ENCODE measurements around the gene LIN7A.

Gene LIN7A

DNA sequence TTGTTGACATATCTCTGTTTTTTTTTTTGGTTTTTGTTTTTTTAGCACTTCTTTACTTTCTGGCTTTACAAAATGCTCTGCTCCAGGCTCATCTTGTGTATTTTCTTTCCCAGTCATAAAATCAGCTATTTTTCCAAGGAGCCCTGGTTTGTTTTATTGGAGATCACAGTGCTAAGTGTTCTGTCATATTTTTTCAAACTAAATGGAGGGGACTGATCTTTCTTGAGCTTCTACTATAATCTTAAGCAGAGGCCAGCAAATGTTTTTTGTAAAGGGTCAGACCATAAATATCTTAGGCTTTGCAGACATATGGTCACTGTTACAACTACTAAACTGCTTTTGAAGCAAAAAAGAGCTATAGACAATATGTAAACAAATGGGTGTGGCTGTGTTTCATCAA is 30.6 kb upstream of the LIN7A start:
- no peak for DNase-seq
- Histone ChIP-seq H3K27me3 (replicated peaks) (no peaks in the 10 kb centered on the region), H3K36me3 (replicated peaks) (no peaks in the 10 kb centered on the region), H3K27ac (no peak overlapping the region), H3K4me3 (ENCODE audit: low read depth, low read length) (no peak overlapping the region)
- in situ Hi-C loops (cut with HindIII; ENCODE audit: low pct_ligation_motif_present, low sequenced_read_pairs), result no loop called here
- TF ChIP-seq, protein P1, sequence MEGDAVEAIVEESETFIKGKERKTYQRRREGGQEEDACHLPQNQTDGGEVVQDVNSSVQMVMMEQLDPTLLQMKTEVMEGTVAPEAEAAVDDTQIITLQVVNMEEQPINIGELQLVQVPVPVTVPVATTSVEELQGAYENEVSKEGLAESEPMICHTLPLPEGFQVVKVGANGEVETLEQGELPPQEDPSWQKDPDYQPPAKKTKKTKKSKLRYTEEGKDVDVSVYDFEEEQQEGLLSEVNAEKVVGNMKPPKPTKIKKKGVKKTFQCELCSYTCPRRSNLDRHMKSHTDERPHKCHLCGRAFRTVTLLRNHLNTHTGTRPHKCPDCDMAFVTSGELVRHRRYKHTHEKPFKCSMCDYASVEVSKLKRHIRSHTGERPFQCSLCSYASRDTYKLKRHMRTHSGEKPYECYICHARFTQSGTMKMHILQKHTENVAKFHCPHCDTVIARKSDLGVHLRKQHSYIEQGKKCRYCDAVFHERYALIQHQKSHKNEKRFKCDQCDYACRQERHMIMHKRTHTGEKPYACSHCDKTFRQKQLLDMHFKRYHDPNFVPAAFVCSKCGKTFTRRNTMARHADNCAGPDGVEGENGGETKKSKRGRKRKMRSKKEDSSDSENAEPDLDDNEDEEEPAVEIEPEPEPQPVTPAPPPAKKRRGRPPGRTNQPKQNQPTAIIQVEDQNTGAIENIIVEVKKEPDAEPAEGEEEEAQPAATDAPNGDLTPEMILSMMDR (IDR thresholded peaks at IDR 0.05; ENCODE audit: low read depth, low read length, missing control alignments), result no peak

DNA sequence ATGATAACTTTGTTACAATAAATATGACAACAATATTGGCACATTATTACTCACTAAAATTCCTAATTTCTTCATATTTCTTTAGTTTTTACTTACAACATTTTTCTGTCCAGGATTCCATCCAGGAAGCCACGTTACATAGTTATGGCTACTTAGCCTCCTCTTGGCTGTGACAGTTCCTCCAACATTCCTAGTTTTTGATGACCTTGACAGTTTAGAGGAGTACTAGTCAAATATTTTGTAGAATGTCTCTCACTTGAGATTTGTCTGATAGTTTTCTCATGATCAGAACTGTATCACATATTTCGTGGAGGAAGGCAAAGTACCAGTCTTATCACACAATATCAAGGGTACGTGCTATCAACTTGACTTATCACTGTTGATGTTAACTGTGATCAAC is 29.8 kb upstream of the LIN7A start:
- TF ChIP-seq, protein P1 (IDR thresholded peaks at IDR 0.05; ENCODE audit: low read depth, low read length, missing control alignments), result no peak
- Histone ChIP-seq H3K4me3 (ENCODE audit: low read depth, low read length) (no peak overlapping the region), H3K27ac (no peak overlapping the region), H3K36me3 (replicated peaks) (no peaks in the 10 kb centered on the region), H3K27me3 (replicated peaks) (no peaks in the 10 kb centered on the region)
- DNase-seq, result no peak
- in situ Hi-C loops (cut with HindIII; ENCODE audit: low pct_ligation_motif_present, low sequenced_read_pairs), result no loop called here

DNA sequence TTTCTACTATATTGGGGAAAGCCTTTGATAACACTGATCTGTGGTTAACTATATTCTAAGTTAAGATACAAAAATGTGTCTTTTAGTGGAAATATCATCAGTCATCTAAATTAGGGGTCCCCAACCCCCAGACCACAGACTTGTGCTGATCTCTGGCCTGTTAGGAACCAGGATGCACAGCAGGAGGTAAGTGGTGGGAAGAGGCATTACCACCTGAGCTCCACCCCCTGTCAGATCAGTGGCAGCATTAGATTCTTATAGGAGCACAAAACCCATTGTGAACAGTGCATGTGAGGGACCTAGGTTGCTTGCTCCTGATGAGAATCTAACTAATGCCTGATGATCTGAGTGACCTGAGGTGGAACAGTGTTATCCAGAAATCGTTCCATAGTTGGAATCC is 28.3 kb upstream of the LIN7A start:
- DNase-seq, result no peak
- in situ Hi-C loops (cut with HindIII; ENCODE audit: low pct_ligation_motif_present, low sequenced_read_pairs), result no loop called here
- Histone ChIP-seq H3K4me3 (ENCODE audit: low read depth, low read length) (no peak overlapping the region), H3K36me3 (replicated peaks) (no peaks in the 10 kb centered on the region), H3K27me3 (replicated peaks) (no peaks in the 10 kb centered on the region), H3K27ac (no peak overlapping the region)
- TF ChIP-seq, protein P1 (IDR thresholded peaks at IDR 0.05; ENCODE audit: low read depth, low read length, missing control alignments), result no peak

DNA sequence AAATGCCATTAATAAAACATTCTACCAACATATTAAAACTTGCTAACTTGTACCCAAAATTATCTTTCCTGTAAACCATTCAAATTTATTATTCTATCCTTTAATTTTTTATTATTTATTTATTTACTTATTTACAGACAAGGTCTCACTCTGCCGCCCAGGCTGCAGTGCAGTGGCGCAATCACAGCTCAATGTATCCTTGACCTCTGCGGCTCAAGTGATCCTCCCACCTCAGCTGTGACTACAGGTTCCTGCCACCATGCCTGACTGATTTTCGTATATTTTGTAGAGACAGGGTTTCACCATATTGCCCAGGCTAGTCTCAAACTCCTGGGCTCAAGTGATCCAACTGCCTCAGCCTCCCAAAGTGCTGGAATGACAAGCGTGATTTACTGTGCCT is 20.4 kb upstream of the LIN7A start:
- in situ Hi-C loops (cut with HindIII; ENCODE audit: low pct_ligation_motif_present, low sequenced_read_pairs), result no loop called here
- TF ChIP-seq, protein P1 (IDR thresholded peaks at IDR 0.05; ENCODE audit: low read depth, low read length, missing control alignments), result no peak
- H3K4me3 ChIP-seq (ENCODE audit: low read depth, low read length), result no peak overlapping the region
- H3K36me3 ChIP-seq (replicated peaks), result no peaks in the 10 kb centered on the region
- no peak overlapping the region for H3K27ac ChIP-seq
- no peaks in the 10 kb centered on the region for H3K27me3 ChIP-seq (replicated peaks)
- DNase-seq, result no peak

DNA sequence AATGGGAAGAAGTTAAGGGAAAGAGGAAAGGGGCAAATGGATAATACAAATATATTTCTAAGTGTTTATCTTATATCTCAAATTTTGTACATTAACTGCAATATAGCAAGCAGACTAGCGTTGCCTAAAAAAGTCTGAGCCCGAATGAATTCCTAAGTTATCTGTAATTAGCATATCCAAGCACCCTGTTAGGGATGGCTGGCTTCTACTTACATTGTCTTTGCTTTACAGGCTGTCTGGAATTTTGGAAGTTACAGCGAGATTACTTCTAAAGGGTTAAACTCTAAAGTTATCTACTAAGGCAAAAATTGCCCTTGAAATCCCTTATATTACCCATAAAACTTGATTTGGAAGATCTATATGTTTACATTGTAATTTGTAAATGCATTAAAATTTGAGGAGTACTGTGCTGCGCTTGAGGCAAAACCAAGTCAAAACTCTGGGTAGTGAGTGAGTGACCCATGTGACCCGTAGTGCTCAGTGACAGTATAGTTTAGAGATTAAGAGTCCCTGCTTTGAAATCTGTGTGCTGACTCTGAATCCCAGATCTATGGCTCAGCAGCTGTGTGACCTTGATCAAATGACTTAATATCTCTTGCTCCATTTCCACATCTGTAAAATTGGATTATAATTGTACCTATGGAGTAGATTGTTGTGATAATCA is 17.3 kb upstream of the LIN7A start:
- TF ChIP-seq, protein P1 (IDR thresholded peaks at IDR 0.05; ENCODE audit: low read depth, low read length, missing control alignments), result no peak
- no peak overlapping the region for H3K27ac ChIP-seq
- no peak for DNase-seq
- no peaks in the 10 kb centered on the region for H3K27me3 ChIP-seq (replicated peaks)
- no peak overlapping the region for H3K4me3 ChIP-seq (ENCODE audit: low read depth, low read length)
- no peaks in the 10 kb centered on the region for H3K36me3 ChIP-seq (replicated peaks)
- in situ Hi-C loops (cut with HindIII; ENCODE audit: low pct_ligation_motif_present, low sequenced_read_pairs), result no loop called here

DNA sequence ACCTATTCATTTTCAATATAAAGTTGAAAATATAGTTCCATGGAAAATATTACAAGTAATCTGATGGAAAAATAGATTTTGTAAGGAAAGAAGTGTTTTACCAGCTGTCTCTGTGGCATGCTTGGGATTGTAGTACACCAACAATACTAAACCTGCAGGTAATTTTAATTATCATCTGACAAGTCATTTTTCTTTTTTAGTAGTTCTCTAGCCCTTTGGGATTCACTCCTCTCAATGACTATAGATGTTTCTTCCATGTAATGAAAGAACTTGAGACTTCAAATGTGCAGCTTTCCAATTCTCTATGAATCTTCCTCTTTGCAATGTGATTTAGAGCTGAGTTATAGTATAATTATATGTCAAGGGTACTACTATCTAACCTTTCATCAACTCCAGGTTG is 14.7 kb upstream of the LIN7A start:
- TF ChIP-seq, protein P1 (IDR thresholded peaks at IDR 0.05; ENCODE audit: low read depth, low read length, missing control alignments), result no peak
- no peak overlapping the region for H3K4me3 ChIP-seq (ENCODE audit: low read depth, low read length)
- DNase-seq, result no peak
- in situ Hi-C loops (cut with HindIII; ENCODE audit: low pct_ligation_motif_present, low sequenced_read_pairs), result no loop called here
- no peaks in the 10 kb centered on the region for H3K27me3 ChIP-seq (replicated peaks)
- H3K27ac ChIP-seq, result no peak overlapping the region
- no peaks in the 10 kb centered on the region for H3K36me3 ChIP-seq (replicated peaks)

Data from brain microvascular endothelial cell (primary cell).